Ecto neural progenitor cell (in vitro differentiated cells): ENCODE data around the gene MIPOL1.
"Not testable (repeated sequence)": the region's sequence is repeated elsewhere in the genome, so short reads cannot be mapped to it uniquely, and the experiment has no call there.

Experiments used
- DNase-seq: peaks from one replicate; pipeline ENCODE4 v3.0.0-alpha.2; 2018; ENCODE audit warnings: low spot score

The MIPOL1 gene

GRCh38 chr14:37546621-37547447 is 349.1 kb downstream of the MIPOL1 start:
- no peak for DNase-seq

GRCh38 chr14:37550511-37550910 is 352.8 kb downstream of the MIPOL1 start:
- no peak for DNase-seq

GRCh38 chr14:37551119-37551518 is 353.4 kb downstream of the MIPOL1 start:
- no peak for DNase-seq

- no peak for DNase-seq
Measured at GRCh38 chr14:37553935-37554550, 356.3 kb downstream of the MIPOL1 start.

- not testable (repeated sequence) for DNase-seq
Measured at GRCh38 chr14:37555596-37555995, 357.9 kb downstream of the MIPOL1 start.

GRCh38 chr14:37558740-37559139 is 361.0 kb downstream of the MIPOL1 start:
- no peak for DNase-seq

GRCh38 chr14:37559386-37559785 is 361.6 kb downstream of the MIPOL1 start:
- DNase-seq, result no peak

GRCh38 chr14:37563189-37563588 is 365.5 kb downstream of the MIPOL1 start:
- no peak for DNase-seq

- DNase-seq, result no peak
Measured at GRCh38 chr14:37565550-37565949, 367.8 kb downstream of the MIPOL1 start.

GRCh38 chr14:37566811-37567371 is 369.2 kb downstream of the MIPOL1 start:
- no peak for DNase-seq

GRCh38 chr14:37569729-37570128 is 372.0 kb downstream of the MIPOL1 start:
- DNase-seq, result no peak

- DNase-seq, result no peak
Measured at GRCh38 chr14:37571391-37571790, 373.7 kb downstream of the MIPOL1 start.

GRCh38 chr14:37573356-37573755 is 375.6 kb downstream of the MIPOL1 start:
- DNase-seq, result no peak

GRCh38 chr14:37579274-37579673 is 381.5 kb downstream of the MIPOL1 start:
- peak; percentile 80 for DNase-seq

- DNase-seq, result no peak
Measured at GRCh38 chr14:37580146-37580545, 382.4 kb downstream of the MIPOL1 start.

- DNase-seq, result peak; percentile 80
Measured at GRCh38 chr14:37583358-37584210, 385.8 kb downstream of the MIPOL1 start.

- DNase-seq, result peak; percentile 63
Measured at GRCh38 chr14:37584211-37585100, 386.7 kb downstream of the MIPOL1 start.

- DNase-seq, result peak; percentile 63
Measured at GRCh38 chr14:37585101-37585511, 387.4 kb downstream of the MIPOL1 start.

GRCh38 chr14:37585971-37586796 is 388.4 kb downstream of the MIPOL1 start:
- DNase-seq, result no peak

GRCh38 chr14:37586797-37587130 is 389.0 kb downstream of the MIPOL1 start:
- DNase-seq, result no peak
